CD4-positive, alpha-beta T cell treated with Interleukin-1 beta for 1 hour (primary cell): Measurements from ENCODE around the gene SLC37A3.
"Not testable (repeated sequence)": the region's sequence is repeated elsewhere in the genome, so short reads cannot be mapped to it uniquely, and the experiment has no call there.

Experiments used
- DNase-seq, 2 donors: peaks; one replicate each; pipeline ENCODE4 v3.0.0-alpha.2; 2020 to 2022

SLC37A3 gene

GRCh38 chr7:140397784-140398750, at the start of gene SLC37A3:
SLC37A3 (minus strand) TSS chr7:140398530; CDS start chr7:140382526, 16,004 bp downstream.
- peak; percentile 82 to 85 for DNase-seq

GRCh38 chr7:140447841-140448240, 49.5 kb upstream of the SLC37A3 start:
- no peak for DNase-seq

- no peak for DNase-seq
Observed at GRCh38 chr7:140446467-140446866, 48.1 kb upstream of the SLC37A3 start.

GRCh38 chr7:140441519-140441918, 43.2 kb upstream of the SLC37A3 start:
- no peak for DNase-seq

GRCh38 chr7:140440593-140440992, 42.3 kb upstream of the SLC37A3 start:
- no peak for DNase-seq

- no peak for DNase-seq
Observed at GRCh38 chr7:140439359-140439758, 41.0 kb upstream of the SLC37A3 start.

GRCh38 chr7:140435252-140435895, 37.0 kb upstream of the SLC37A3 start:
- no peak for DNase-seq

- no peak for DNase-seq
Observed at GRCh38 chr7:140433396-140433795, 35.1 kb upstream of the SLC37A3 start.

- DNase-seq: no peak
Observed at GRCh38 chr7:140426130-140426529, 27.8 kb upstream of the SLC37A3 start.

- no peak for DNase-seq
Observed at GRCh38 chr7:140425718-140426117, 27.4 kb upstream of the SLC37A3 start.

GRCh38 chr7:140423501-140423900, 25.2 kb upstream of the SLC37A3 start:
- no peak for DNase-seq

GRCh38 chr7:140421521-140421920, 23.2 kb upstream of the SLC37A3 start:
- DNase-seq: no peak

GRCh38 chr7:140418653-140419052, 20.3 kb upstream of the SLC37A3 start:
- no peak for DNase-seq

- not testable (repeated sequence) for DNase-seq
Observed at GRCh38 chr7:140418156-140418472, 19.8 kb upstream of the SLC37A3 start.

GRCh38 chr7:140417456-140418155, 19.3 kb upstream of the SLC37A3 start:
- DNase-seq: no peak

GRCh38 chr7:140416560-140416959, 18.2 kb upstream of the SLC37A3 start:
- no peak for DNase-seq

- DNase-seq: not testable (repeated sequence)
Observed at GRCh38 chr7:140415816-140416215, 17.5 kb upstream of the SLC37A3 start.

GRCh38 chr7:140415361-140415760, 17.0 kb upstream of the SLC37A3 start:
- no peak for DNase-seq

- no peak for DNase-seq
Observed at GRCh38 chr7:140404565-140405065, 6.3 kb upstream of the SLC37A3 start.

- peak; percentile 39 to 68 for DNase-seq
Observed at GRCh38 chr7:140403878-140404564, 5.7 kb upstream of the SLC37A3 start, which contains the start of gene RAB19. RAB19 (plus strand) TSS chr7:140404058; CDS start chr7:140407647, 3,589 bp downstream.

- DNase-seq: no peak
Observed at GRCh38 chr7:140402178-140402835, 4.0 kb upstream of the SLC37A3 start.

- no peak for DNase-seq
Observed at GRCh38 chr7:140400381-140400780, 2.1 kb upstream of the SLC37A3 start.
